ENCODE data around the gene NHLRC3.
A peak's percentile ranks its signal among the peaks of the same experiment; 100 is the strongest.

The NHLRC3 gene

GRCh38 chr13:39048806-39049205, 10.6 kb downstream of the NHLRC3 start:
- no peak for DNase-seq (ENCODE audit: low read depth, low spot score)
- ChIA-PET POLR2A (no interaction called here), CTCF (interaction anchor here (0.8 to 3.4 kb wide), 5 partner anchors 11 to 627 kb away, joined by 3 to 20 read pairs (median 3); partner anchors contain the start of gene PROSER1)
- no peak for TF ChIP-seq CTCF (IDR thresholded peaks at IDR 0.05; ENCODE audit: insufficient read depth, low read length, missing control alignments)
- no peak overlapping the region for H3K4me3 ChIP-seq (ENCODE audit: low read depth, low read length)

- ChIA-PET POLR2A (no interaction called here), CTCF (interaction anchor here (2.1 to 3.4 kb wide), 2 partner anchors 563 to 567 kb away, joined by 9 to 20 read pairs; no protein-coding TSS in a partner anchor)
Observed at GRCh38 chr13:39049274-39049673, 11.0 kb downstream of the NHLRC3 start.

DNA sequence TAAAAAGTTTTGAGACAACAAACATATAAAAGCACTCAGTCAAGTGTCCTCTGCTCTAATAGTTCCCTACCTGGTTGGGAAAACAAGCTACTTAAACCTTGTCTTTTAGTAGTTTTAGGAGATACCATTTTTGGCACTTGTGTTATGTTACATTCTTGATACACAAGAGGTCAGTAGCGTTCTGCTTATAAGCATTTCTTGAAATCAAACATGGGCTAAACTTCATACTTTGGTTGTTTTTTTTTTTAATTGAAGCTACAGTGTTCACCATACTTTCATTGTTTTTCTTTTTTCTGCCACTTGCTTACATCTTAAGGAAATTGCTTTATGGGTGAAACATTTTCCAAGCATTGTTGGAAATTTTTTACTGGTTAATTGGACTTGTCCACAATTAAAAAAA, 12.9 kb downstream of the NHLRC3 start:
- POLR2A ChIA-PET: no interaction called here
- peak; percentile 12 for DNase-seq (ENCODE audit: low read depth, low spot score)

More at GRCh38 chr13:39049274-39049673, 11.0 kb downstream of the NHLRC3 start:
- H3K4me3 ChIP-seq (ENCODE audit: low read depth, low read length): no peak overlapping the region
- TF ChIP-seq CTCF (IDR thresholded peaks at IDR 0.05; ENCODE audit: insufficient read depth, low read length, missing control alignments): no peak
- DNase-seq (ENCODE audit: low read depth, low spot score): no peak

DNA sequence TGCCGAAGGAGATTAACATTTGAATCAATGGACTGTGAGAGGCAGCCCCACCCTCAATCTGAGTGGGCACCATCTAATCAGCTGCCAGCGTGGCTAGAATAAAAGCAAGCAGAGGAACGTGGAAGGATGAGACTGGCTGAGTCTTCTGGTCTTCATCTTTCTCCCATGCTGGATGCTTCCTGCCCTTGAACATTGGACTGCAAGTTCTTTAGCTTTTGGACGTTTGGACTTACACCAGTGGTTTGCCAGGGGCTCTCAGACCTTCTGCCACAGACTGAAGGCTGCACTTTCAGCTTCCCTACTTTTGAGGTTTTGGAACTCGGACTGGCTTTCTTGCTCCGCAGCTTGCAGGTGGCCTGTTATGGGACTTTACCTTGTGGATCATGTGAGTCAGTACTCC, 14.7 kb downstream of the NHLRC3 start:
- CTCF ChIA-PET: interaction anchor here (1.1 to 3.4 kb wide), 3 partner anchors 15 to 563 kb away, joined by 4 to 16 read pairs (median 6); partner anchors contain the start of genes NHLRC3 and PROSER1
- TF ChIP-seq CTCF (IDR thresholded peaks at IDR 0.05; ENCODE audit: insufficient read depth, low read length, missing control alignments): no peak
- no peak for DNase-seq (ENCODE audit: low read depth, low spot score)
- POLR2A ChIA-PET: no interaction called here
- no peak overlapping the region for H3K4me3 ChIP-seq (ENCODE audit: low read depth, low read length)

More for the DNA sequence above, 12.9 kb downstream of the NHLRC3 start:
- H3K4me3 ChIP-seq (ENCODE audit: low read depth, low read length): no peak overlapping the region
- CTCF ChIA-PET: interaction anchor here (0.6 to 3.4 kb wide), 12 partner anchors 13 to 626 kb away, joined by 3 to 16 read pairs (median 5); partner anchors contain the start of genes NHLRC3 and PROSER1
- TF ChIP-seq CTCF (IDR thresholded peaks at IDR 0.05; ENCODE audit: insufficient read depth, low read length, missing control alignments): peak; percentile 22

- no peak for TF ChIP-seq CTCF (IDR thresholded peaks at IDR 0.05; ENCODE audit: insufficient read depth, low read length, missing control alignments)
- no peak overlapping the region for H3K4me3 ChIP-seq (ENCODE audit: low read depth, low read length)
- ChIA-PET POLR2A (no interaction called here), CTCF (no interaction called here)
- DNase-seq (ENCODE audit: low read depth, low spot score): no peak
Observed at GRCh38 chr13:39054112-39054511, 15.9 kb downstream of the NHLRC3 start.

- no peak for DNase-seq (ENCODE audit: low read depth, low spot score)
- no peak overlapping the region for H3K4me3 ChIP-seq (ENCODE audit: low read depth, low read length)
- ChIA-PET POLR2A (no interaction called here), CTCF (interaction anchor here (1.7 kb wide), 1 partner anchor 560 kb away, joined by 6 read pairs; no protein-coding TSS in a partner anchor)
- no peak for TF ChIP-seq CTCF (IDR thresholded peaks at IDR 0.05; ENCODE audit: insufficient read depth, low read length, missing control alignments)
Observed at GRCh38 chr13:39056018-39056417, 17.8 kb downstream of the NHLRC3 start.
